ENCODE data around the gene DISC1. TPM values are rescaled to one million over a fixed set of nuclear protein-coding genes. Genes with fewer than 3 reads are reported as not detected.

The DISC1 gene
- polyA plus RNA-seq, 1 donor from 2014 or later = 0.84 TPM

DNA sequence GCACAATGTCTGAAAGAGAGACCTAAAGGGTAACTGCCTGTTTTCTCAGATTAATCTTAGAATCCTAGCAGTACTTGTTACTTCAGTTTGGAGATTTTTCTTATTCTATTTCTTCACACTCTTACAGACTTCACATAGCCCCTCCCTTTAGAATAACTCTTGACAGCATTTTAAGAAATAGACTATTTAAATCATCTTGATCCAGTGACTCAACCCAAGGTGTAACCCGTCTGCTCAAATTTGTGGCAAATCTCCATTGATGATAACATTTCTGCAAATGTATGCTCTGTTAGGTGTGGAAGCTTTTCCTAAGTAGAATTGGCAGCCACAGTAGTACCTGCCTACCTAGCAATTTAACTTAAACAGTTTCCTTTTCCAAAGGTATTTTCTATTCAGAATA is 391.2 kb downstream of the DISC1 start:
- no peaks in the 10 kb centered on the region for H4K20me1 ChIP-seq (ENCODE audit: insufficient read depth)
- no peak overlapping the region for H3K27ac ChIP-seq (ENCODE audit: low read length)
- H3F3A ChIP-seq (ENCODE audit: insufficient read depth, low read length, poor library complexity, severe bottlenecking) = no peaks in the 10 kb centered on the region

DNA sequence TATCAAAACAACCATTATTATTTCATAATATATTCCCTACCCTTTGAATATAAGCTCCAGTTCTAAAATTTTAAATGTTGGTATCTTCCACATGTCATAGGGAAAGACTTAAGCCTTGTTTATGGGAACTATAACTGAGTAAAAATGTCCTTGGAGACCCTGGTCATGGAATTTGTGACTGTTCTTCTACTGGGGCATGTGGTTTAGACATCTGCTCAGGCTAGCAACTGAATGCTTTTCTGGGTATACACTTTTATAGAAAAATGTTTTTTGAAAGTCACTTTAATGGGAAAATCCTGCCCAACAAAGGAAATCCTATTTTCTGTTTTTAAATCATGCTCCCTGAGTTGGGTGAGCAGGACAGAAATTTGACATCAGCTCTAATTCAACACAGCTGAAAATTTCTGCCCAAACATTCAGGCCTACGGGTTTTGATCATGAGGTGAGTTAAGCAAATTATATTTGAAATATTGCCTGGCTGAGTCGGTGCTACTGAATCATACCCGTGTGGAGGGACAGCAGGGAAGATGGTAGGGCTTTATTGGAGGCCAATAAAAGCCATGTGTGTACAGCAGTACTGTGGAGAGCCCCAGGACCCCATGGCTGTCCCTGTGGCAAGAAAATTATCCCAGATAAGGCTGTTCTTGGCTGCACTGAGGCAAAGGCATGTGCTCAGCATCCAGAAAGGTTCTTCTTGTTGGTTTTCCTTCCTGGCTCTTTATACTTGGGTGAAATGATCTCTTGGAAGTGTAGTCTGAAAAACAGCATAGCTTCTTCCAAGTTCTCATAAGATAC is 391.8 kb downstream of the DISC1 start:
- no peaks in the 10 kb centered on the region for H3F3A ChIP-seq (ENCODE audit: insufficient read depth, low read length, poor library complexity, severe bottlenecking)
- no peaks in the 10 kb centered on the region for H3K36me3 ChIP-seq (ENCODE audit: insufficient read depth, low read length)
- no peak overlapping the region for H3K4me2 ChIP-seq (ENCODE audit: low read length)
- H3K9me2 ChIP-seq (ENCODE audit: insufficient read depth, low read length) = no peaks in the 10 kb centered on the region
- TF ChIP-seq, protein P1, sequence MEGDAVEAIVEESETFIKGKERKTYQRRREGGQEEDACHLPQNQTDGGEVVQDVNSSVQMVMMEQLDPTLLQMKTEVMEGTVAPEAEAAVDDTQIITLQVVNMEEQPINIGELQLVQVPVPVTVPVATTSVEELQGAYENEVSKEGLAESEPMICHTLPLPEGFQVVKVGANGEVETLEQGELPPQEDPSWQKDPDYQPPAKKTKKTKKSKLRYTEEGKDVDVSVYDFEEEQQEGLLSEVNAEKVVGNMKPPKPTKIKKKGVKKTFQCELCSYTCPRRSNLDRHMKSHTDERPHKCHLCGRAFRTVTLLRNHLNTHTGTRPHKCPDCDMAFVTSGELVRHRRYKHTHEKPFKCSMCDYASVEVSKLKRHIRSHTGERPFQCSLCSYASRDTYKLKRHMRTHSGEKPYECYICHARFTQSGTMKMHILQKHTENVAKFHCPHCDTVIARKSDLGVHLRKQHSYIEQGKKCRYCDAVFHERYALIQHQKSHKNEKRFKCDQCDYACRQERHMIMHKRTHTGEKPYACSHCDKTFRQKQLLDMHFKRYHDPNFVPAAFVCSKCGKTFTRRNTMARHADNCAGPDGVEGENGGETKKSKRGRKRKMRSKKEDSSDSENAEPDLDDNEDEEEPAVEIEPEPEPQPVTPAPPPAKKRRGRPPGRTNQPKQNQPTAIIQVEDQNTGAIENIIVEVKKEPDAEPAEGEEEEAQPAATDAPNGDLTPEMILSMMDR (IDR thresholded peaks at IDR 0.05; ENCODE audit: poor library complexity, severe bottlenecking) = no peak
- no peak overlapping the region for H3K27ac ChIP-seq (ENCODE audit: low read length)
- H3K4me3 ChIP-seq (ENCODE audit: low read length) = no peak overlapping the region
- H3K27me3 ChIP-seq (ENCODE audit: insufficient read depth, low read depth, low read length) = no peaks in the 10 kb centered on the region
- no peaks in the 10 kb centered on the region for H3K79me2 ChIP-seq (replicated peaks; ENCODE audit: insufficient read depth, low read length)
- H4K20me1 ChIP-seq (ENCODE audit: insufficient read depth) = no peaks in the 10 kb centered on the region
- no peaks in the 10 kb centered on the region for H3K9me3 ChIP-seq (ENCODE audit: low read length)
- no peak overlapping the region for H3K9ac ChIP-seq (ENCODE audit: low read length)
- H2AFZ ChIP-seq (ENCODE audit: low read depth, low read length) = no peak overlapping the region

More for the DNA sequence above, 391.2 kb downstream of the DISC1 start:
- H3K27me3 ChIP-seq (ENCODE audit: insufficient read depth, low read depth, low read length) = no peaks in the 10 kb centered on the region
- H3K9ac ChIP-seq (ENCODE audit: low read length) = no peak overlapping the region
- no peaks in the 10 kb centered on the region for H3K36me3 ChIP-seq (ENCODE audit: insufficient read depth, low read length)
- no peak overlapping the region for H2AFZ ChIP-seq (ENCODE audit: low read depth, low read length)
- H3K9me3 ChIP-seq (ENCODE audit: low read length) = no peaks in the 10 kb centered on the region
- no peak overlapping the region for H3K4me3 ChIP-seq (ENCODE audit: low read length)
- no peak overlapping the region for H3K4me2 ChIP-seq (ENCODE audit: low read length)
- no peaks in the 10 kb centered on the region for H3K79me2 ChIP-seq (replicated peaks; ENCODE audit: insufficient read depth, low read length)
- H3K9me2 ChIP-seq (ENCODE audit: insufficient read depth, low read length) = no peaks in the 10 kb centered on the region
- no peak for TF ChIP-seq MXI1 (conservative IDR thresholded peaks at IDR 0.05; ENCODE audit: poor library complexity, severe bottlenecking)
- TF ChIP-seq, protein P1 (IDR thresholded peaks at IDR 0.05; ENCODE audit: poor library complexity, severe bottlenecking) = no peak
- TF ChIP-seq, protein P2, sequence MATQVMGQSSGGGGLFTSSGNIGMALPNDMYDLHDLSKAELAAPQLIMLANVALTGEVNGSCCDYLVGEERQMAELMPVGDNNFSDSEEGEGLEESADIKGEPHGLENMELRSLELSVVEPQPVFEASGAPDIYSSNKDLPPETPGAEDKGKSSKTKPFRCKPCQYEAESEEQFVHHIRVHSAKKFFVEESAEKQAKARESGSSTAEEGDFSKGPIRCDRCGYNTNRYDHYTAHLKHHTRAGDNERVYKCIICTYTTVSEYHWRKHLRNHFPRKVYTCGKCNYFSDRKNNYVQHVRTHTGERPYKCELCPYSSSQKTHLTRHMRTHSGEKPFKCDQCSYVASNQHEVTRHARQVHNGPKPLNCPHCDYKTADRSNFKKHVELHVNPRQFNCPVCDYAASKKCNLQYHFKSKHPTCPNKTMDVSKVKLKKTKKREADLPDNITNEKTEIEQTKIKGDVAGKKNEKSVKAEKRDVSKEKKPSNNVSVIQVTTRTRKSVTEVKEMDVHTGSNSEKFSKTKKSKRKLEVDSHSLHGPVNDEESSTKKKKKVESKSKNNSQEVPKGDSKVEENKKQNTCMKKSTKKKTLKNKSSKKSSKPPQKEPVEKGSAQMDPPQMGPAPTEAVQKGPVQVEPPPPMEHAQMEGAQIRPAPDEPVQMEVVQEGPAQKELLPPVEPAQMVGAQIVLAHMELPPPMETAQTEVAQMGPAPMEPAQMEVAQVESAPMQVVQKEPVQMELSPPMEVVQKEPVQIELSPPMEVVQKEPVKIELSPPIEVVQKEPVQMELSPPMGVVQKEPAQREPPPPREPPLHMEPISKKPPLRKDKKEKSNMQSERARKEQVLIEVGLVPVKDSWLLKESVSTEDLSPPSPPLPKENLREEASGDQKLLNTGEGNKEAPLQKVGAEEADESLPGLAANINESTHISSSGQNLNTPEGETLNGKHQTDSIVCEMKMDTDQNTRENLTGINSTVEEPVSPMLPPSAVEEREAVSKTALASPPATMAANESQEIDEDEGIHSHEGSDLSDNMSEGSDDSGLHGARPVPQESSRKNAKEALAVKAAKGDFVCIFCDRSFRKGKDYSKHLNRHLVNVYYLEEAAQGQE (IDR thresholded peaks at IDR 0.05; ENCODE audit: borderline replicate concordance) = no peak
- TF ChIP-seq RAD21 (conservative IDR thresholded peaks at IDR 0.05) = no peak
- no peak for TF ChIP-seq SMC3 (conservative IDR thresholded peaks at IDR 0.05; ENCODE audit: poor library complexity)
- no peak for TF ChIP-seq EZH2 (IDR thresholded peaks at IDR 0.05; ENCODE audit: borderline replicate concordance, insufficient read depth, low read length, poor library complexity, severe bottlenecking)
- TF ChIP-seq TAF1 (IDR thresholded peaks at IDR 0.05; ENCODE audit: low read depth) = no peak
- TF ChIP-seq EP300 (conservative IDR thresholded peaks at IDR 0.05; ENCODE audit: poor library complexity, severe bottlenecking) = no peak
- TF ChIP-seq POLR2AphosphoS5 (IDR thresholded peaks at IDR 0.05) = no peak

All from neural cell (in vitro differentiated cells).